ENCODE results near the gene TTC3.

GRCh38 chr21:37072988-37073416 lies at the start of gene TTC3, which contains the start of gene PIGP:
- TF ChIP-seq REST (IDR thresholded peaks at IDR 0.05; ENCODE audit: low read depth) = no peak
- TF ChIP-seq CTCF (IDR thresholded peaks at IDR 0.05 in 2 of 3, conservative IDR thresholded peaks at IDR 0.05 in 1 of 3; ENCODE audit: borderline replicate concordance in 1 of 3, insufficient read depth in 1 of 3, low read depth in 2 of 3, low read length in 2 of 3) = no peak

Measured in HCT116 (cell line).